Transverse colon (tissue), 4 donors: ENCODE data around the gene C3AR1. TPM values are rescaled to one million over a fixed set of nuclear protein-coding genes. Genes with fewer than 3 reads are reported as not detected.

Experiments used
- DNase-seq: peaks from one replicate; pipeline ENCODE4 v3.0.0-alpha.2; 2019
- H3K27ac ChIP-seq, 4 donors: fragments of 200-600 bp; sonication (generic); 2 replicates each; pipeline ENCODE4 v1.5.1; 2016 to 2018; ENCODE audit warnings: inconsistent platforms in 4 of 4
- H3K27me3 ChIP-seq: fragments of 200-600 bp; sonication (generic); 2 replicates; pipeline ENCODE4 v1.5.1; 2017; ENCODE audit warnings: inconsistent platforms
- H3K36me3 ChIP-seq, 4 donors: fragments of 200-600 bp; sonication (generic); 2 replicates each; pipeline ENCODE4 v1.5.1; 2017 to 2019; ENCODE audit warnings: inconsistent platforms in 4 of 4
- H3K4me1 ChIP-seq, 4 donors: fragments of 200-600 bp; sonication (generic); 2 replicates each; pipeline ENCODE4 v1.5.1; 2017 to 2020; ENCODE audit warnings: inconsistent platforms in 4 of 4
- H3K4me3 ChIP-seq, 4 donors: fragments of 200-600 bp; sonication (generic); 1 replicate in 1 of 4; 2 replicates in 3 of 4; pipeline versions ENCODE4 v1.5.1 to v1.6.1; 2017 to 2019; ENCODE audit warnings: inconsistent platforms in 4 of 4
- H3K9me3 ChIP-seq, 2 donors: fragments of 200-600 bp; sonication (generic); 2 replicates each; pipeline ENCODE4 v1.5.1; 2017 to 2019; ENCODE audit warnings: inconsistent platforms in 2 of 2
- CTCF ChIP-seq, 5 experiments: fragments of 200-600 bp in 3 of 5; fragments of 450-650 bp in 2 of 5; sonication (generic) in 3 of 5; IDR thresholded peaks; 1 replicate in 2 of 5; 2 replicates in 3 of 5; pipeline ENCODE4 v1.5.1; 2016 to 2017; ENCODE audit warnings: antibody characterized with exemption in 5 of 5, inconsistent platforms in 3 of 5, mild to moderate bottlenecking in 2 of 5, moderate library complexity in 1 of 5
- EP300 ChIP-seq: sonication (generic); formaldehyde crosslinking; IDR thresholded peaks from one replicate; pipeline ENCODE4 v1.6.1; 2017; ENCODE audit warnings: antibody characterized with exemption, low read depth
- POLR2A ChIP-seq: fragments of 450-650 bp; IDR thresholded peaks from one replicate; pipeline ENCODE4 v1.6.1; 2016; ENCODE audit warnings: antibody characterized with exemption, mild to moderate bottlenecking, moderate library complexity
- POLR2AphosphoS5 ChIP-seq, 3 donors: sonication (generic); formaldehyde crosslinking; IDR thresholded peaks; one replicate each; pipeline ENCODE4 v1.6.1; 2016; ENCODE audit warnings: antibody characterized with exemption in 3 of 3
- WGBS, 2 donors: methylation state at CpG; one replicate each; pipeline ENCODE4 v1.1.5; 2018; ENCODE audit warnings: low coverage in 1 of 2; 5-methylcytosine and 5-hydroxymethylcytosine counted together
- in situ Hi-C, 4 donors: fragments of 200-750 bp; cut with MboI; loops; one replicate each; pipeline versions ENCODE4 v1.15.0 to v1.15.1; 2017; ENCODE audit warnings: low sequenced_read_pairs in 3 of 4, low pct_ligation_motif_present in 1 of 4, low pct_unique_long_range_greater_than_20kb in 1 of 4
- intact Hi-C: fragments of 100-400 bp; cut with DNase I; formaldehyde crosslinking; loops from one replicate; pipeline ENCODE4 v1.15.1; 2023; ENCODE audit warnings: low total_unique reads
- total RNA-seq, 4 donors: library from RNA; depleted of rRNA; stranded (reverse); fragments of >200 nt; gene quantifications; one replicate each; pipeline ENCODE4 v1.1.0, GENCODE V29; 2016

The C3AR1 gene
- total RNA-seq, 4 donors from 2014 or later: 2.4 to 9.4 (median 3.6) TPM

GRCh38 chr12:8014836-8015235, 51.3 kb downstream of the C3AR1 start:
- Histone ChIP-seq H3K4me3 (no peak overlapping the region), H3K27ac (no peak overlapping the region), H3K4me1 (peaks cover 0 to 13% (median 8%) of the 10 kb centered on the region in 4 donors), H3K36me3 (no peaks in the 10 kb centered on the region), H3K27me3 (peaks cover 68% of the 10 kb centered on the region), H3K9me3 (no peaks in the 10 kb centered on the region)
- TF ChIP-seq POLR2AphosphoS5 (IDR thresholded peaks at IDR 0.05): no peak
- TF ChIP-seq POLR2A: no peak
- no peak for TF ChIP-seq EP300
- TF ChIP-seq CTCF (IDR thresholded peaks at IDR 0.05): no peak
- in situ Hi-C loops: loop anchor here in 1 of 4 donors (25.0 kb wide), 1 partner anchor 153 kb away; the partner anchor contains the start of gene SLC2A14
- no peak for DNase-seq
- intact Hi-C loops: no loop called here
- 75 to 76% methylated on average over 10 to 18 of the region's 18 CpGs for WGBS, 2 donors

GRCh38 chr12:8012651-8013309, 53.4 kb downstream of the C3AR1 start:
- intact Hi-C loops: no loop called here
- H3K4me3 ChIP-seq: no peak overlapping the region
- in situ Hi-C loops: loop anchor here in 1 of 4 donors (25.0 kb wide), 1 partner anchor 150 kb away; the partner anchor contains the start of gene SLC2A14
- H3K36me3 ChIP-seq: no peaks in the 10 kb centered on the region
- TF ChIP-seq POLR2A (no peak), EP300 (no peak), CTCF (IDR thresholded peaks at IDR 0.05) (no peak), POLR2AphosphoS5 (IDR thresholded peaks at IDR 0.05) (no peak)
- peaks cover 47% of the 10 kb centered on the region for H3K27me3 ChIP-seq
- H3K4me1 ChIP-seq: no peaks in the 10 kb centered on the region
- no peaks in the 10 kb centered on the region for H3K9me3 ChIP-seq
- DNase-seq: no peak
- H3K27ac ChIP-seq: no peak overlapping the region
- WGBS, 2 donors: 69 to 71% methylated on average over 3 to 7 of the region's 7 CpGs

- intact Hi-C loops: no loop called here
- 79 to 92% methylated on average over 7 of the region's 7 CpGs for WGBS, 2 donors
These were observed 54.8 kb downstream of the C3AR1 start for GRCh38 chr12:8011331-8011730.

More at GRCh38 chr12:8011331-8011730, 54.8 kb downstream of the C3AR1 start:
- H3K27me3 ChIP-seq: peaks cover 33% of the 10 kb centered on the region
- H3K4me3 ChIP-seq: no peak overlapping the region
- no peaks in the 10 kb centered on the region for H3K36me3 ChIP-seq
- H3K4me1 ChIP-seq: no peaks in the 10 kb centered on the region
- H3K9me3 ChIP-seq: no peaks in the 10 kb centered on the region
- TF ChIP-seq POLR2A (no peak), EP300 (no peak), CTCF (IDR thresholded peaks at IDR 0.05) (no peak), POLR2AphosphoS5 (IDR thresholded peaks at IDR 0.05) (no peak)
- in situ Hi-C loops: loop anchor here in 1 of 4 donors (25.0 kb wide), 1 partner anchor 149 kb away; the partner anchor contains the start of gene SLC2A14
- DNase-seq: no peak
- no peak overlapping the region for H3K27ac ChIP-seq

Other genes with a start within 250 kb of the C3AR1 start
- under 1 TPM in 2 of 4 donors, not detected in 2; 0.48 to 0.96 TPM for gene SLC2A14, start 193.4 kb downstream of the C3AR1 start, total RNA-seq
- gene SLC2A3, start 130.2 kb downstream of the C3AR1 start, total RNA-seq: 10 to 100 TPM in 1 of 4 donors, 1 to 10 TPM in 2, under 1 TPM in 1; 0.80 to 10.2 (median 8.1) TPM
- gene FOXJ2, start 33.6 kb downstream of the C3AR1 start, total RNA-seq: 10 to 100 TPM; 11.6 to 15.7 (median 12.5) TPM
- 10 to 100 TPM in 3 of 4 donors, 1 to 10 TPM in 1; 3.0 to 41.6 (median 36.3) TPM for gene NECAP1, start 15.9 kb upstream of the C3AR1 start, total RNA-seq
- 1 to 10 TPM in 1 of 4 donors, under 1 TPM in 1, not detected in 2; 0.55 to 5.1 TPM for gene CLEC4A, start 57.3 kb upstream of the C3AR1 start, total RNA-seq
- gene ZNF705A, start 90.7 kb upstream of the C3AR1 start, total RNA-seq: not detected
- not detected for gene FAM90A1, start 161.3 kb upstream of the C3AR1 start, total RNA-seq